Adrenal gland (tissue), 5 donors: Measurements from ENCODE around the gene YTHDF1.

Source experiments
- CTCF ChIP-seq, 6 experiments: fragments of 450-650 bp in 4 of 6; fragments of 200-600 bp in 2 of 6; sonication (generic) in 1 of 6; IDR thresholded peaks; 1 replicate in 5 of 6; 2 replicates in 1 of 6; pipeline versions ENCODE4 v1.5.1 to v1.8.0; 2016 to 2021; ENCODE audit warnings: antibody characterized with exemption in 6 of 6, mild to moderate bottlenecking in 2 of 6, moderate library complexity in 1 of 6
- POLR2A ChIP-seq, 2 donors: fragments of 450-650 bp; IDR thresholded peaks; one replicate each; pipeline ENCODE4 v1.6.1; 2017; ENCODE audit warnings: antibody characterized with exemption in 2 of 2, mild to moderate bottlenecking in 2 of 2, moderate library complexity in 1 of 2
- donor health status: DM: no; HTN: no; CAD: no.

GRCh38 chr20:63186528-63187316 lies 29.2 kb downstream of the YTHDF1 start:
- no peak for TF ChIP-seq CTCF (IDR thresholded peaks at IDR 0.05)
- no peak for TF ChIP-seq POLR2A (IDR thresholded peaks at IDR 0.05)
